Smooth muscle cell (in vitro differentiated cells): Measurements from ENCODE around the gene TAF1. TPM values are rescaled to one million over a fixed set of nuclear protein-coding genes. Genes with fewer than 3 reads are reported as not detected.

Source experiments
- DNase-seq: peaks from one replicate; lab custom pipeline; 2025; ENCODE audit not compliant: unreplicated experiment; lab: John Stamatoyannopoulos, UW
- H2AFZ ChIP-seq: fragments of 200-600 bp; sonication (generic); 2 replicates; pipeline ENCODE4 v1.6.0; 2016; ENCODE audit warnings: antibody characterized with exemption, low read depth, mild to moderate bottlenecking
- H3F3A ChIP-seq: fragments of 200-600 bp; sonication (generic); 2 replicates; pipeline ENCODE4 v1.6.0; 2017; ENCODE audit warnings: antibody characterized with exemption, low read depth
- H3K27ac ChIP-seq: fragments of 200-600 bp; sonication (generic); 2 replicates; pipeline ENCODE4 v1.5.1; 2016; ENCODE audit warnings: low read depth, mild to moderate bottlenecking
- H3K27me3 ChIP-seq: fragments of 200-600 bp; sonication (generic); 2 replicates; pipeline ENCODE4 v1.6.1; 2016; ENCODE audit warnings: low read depth, mild to moderate bottlenecking
- H3K36me3 ChIP-seq: fragments of 200-600 bp; sonication (generic); 2 replicates; pipeline ENCODE4 v1.5.1; 2016; ENCODE audit warnings: low read depth
- H3K4me1 ChIP-seq: fragments of 200-600 bp; sonication (generic); 2 replicates; pipeline ENCODE4 v1.5.1; 2016; ENCODE audit warnings: low read depth
- H3K4me2 ChIP-seq: fragments of 200-600 bp; sonication (generic); 2 replicates; pipeline ENCODE4 v1.6.0; 2016; ENCODE audit warnings: mild to moderate bottlenecking
- H3K4me3 ChIP-seq: fragments of 200-600 bp; sonication (generic); 2 replicates; pipeline ENCODE4 v1.5.1; 2016; ENCODE audit warnings: mild to moderate bottlenecking
- H3K79me2 ChIP-seq: fragments of 200-600 bp; sonication (generic); 2 replicates; pipeline ENCODE4 v1.6.0; 2016; ENCODE audit warnings: low read depth, mild to moderate bottlenecking
- H3K9ac ChIP-seq: fragments of 200-600 bp; sonication (generic); 2 replicates; pipeline ENCODE4 v1.6.0; 2016; ENCODE audit warnings: low read depth
- H3K9me3 ChIP-seq: fragments of 200-600 bp; sonication (generic); replicated peaks from 2 replicates; pipeline ENCODE4 v1.5.1; 2016; ENCODE audit warnings: low read depth
- H4K20me1 ChIP-seq: fragments of 200-600 bp; sonication (generic); 2 replicates; pipeline ENCODE4 v1.6.0; 2016; ENCODE audit warnings: low read depth
- CTCF ChIP-seq: fragments of 200-600 bp; sonication (generic); IDR thresholded peaks from 2 replicates; pipeline ENCODE4 v1.5.1; 2017; ENCODE audit warnings: borderline replicate concordance, mild to moderate bottlenecking, antibody characterized with exemption; ENCODE audit not compliant: insufficient read depth, poor library complexity, severe bottlenecking
- WGBS: methylation state at CpG from one replicate; pipeline ENCODE4 v1.1.7; 2016; ENCODE audit warnings: low lambda C conversion rate; 5-methylcytosine and 5-hydroxymethylcytosine counted together
- polyA plus RNA-seq: library from polyadenylated mRNA; unstranded; fragments of >200 nt; fragmentation: Nextera tagmentation; extraction: Ambion mirVana; gene quantifications from 2 replicates; pipeline ENCODE4 v1.2.1, GENCODE V29; 2016
- total RNA-seq: library from RNA; depleted of rRNA; stranded (reverse); fragments of >200 nt; gene quantifications from 2 replicates; pipeline ENCODE4 v1.2.3, GENCODE V29; 2014

TAF1 gene
- total and polyA plus RNA-seq, 2 experiments from 2014 or later: 2.7 to 14.0 TPM

- no peaks in the 10 kb centered on the region for H4K20me1 ChIP-seq
- H3K36me3 ChIP-seq: peaks cover 9% of the 10 kb centered on the region
- no peak overlapping the region for H3K4me2 ChIP-seq
- no peak overlapping the region for H2AFZ ChIP-seq
- no peaks in the 10 kb centered on the region for H3K79me2 ChIP-seq
- no peaks in the 10 kb centered on the region for H3K4me1 ChIP-seq
- H3K27me3 ChIP-seq: no peaks in the 10 kb centered on the region
- H3F3A ChIP-seq: no peaks in the 10 kb centered on the region
- no peak overlapping the region for H3K4me3 ChIP-seq
- no peaks in the 10 kb centered on the region for H3K9me3 ChIP-seq
- peak overlapping the region; percentile 5 for H3K27ac ChIP-seq
- DNase-seq: no peak
- no peak overlapping the region for H3K9ac ChIP-seq
- 57% methylated on average over 3 of the region's 3 CpGs for WGBS
- no peak for TF ChIP-seq CTCF
These were observed 88.1 kb downstream of the TAF1 start for GRCh38 chrX:71454222-71454621.

GRCh38 chrX:71458866-71459265 is 92.7 kb downstream of the TAF1 start:
- TF ChIP-seq CTCF: no peak
- Histone ChIP-seq H3F3A (no peaks in the 10 kb centered on the region), H3K4me2 (no peak overlapping the region), H3K79me2 (no peaks in the 10 kb centered on the region), H4K20me1 (no peaks in the 10 kb centered on the region), H3K36me3 (peaks cover 9% of the 10 kb centered on the region), H3K4me3 (no peak overlapping the region), H3K27me3 (no peaks in the 10 kb centered on the region), H3K9ac (no peak overlapping the region), H3K27ac (no peak overlapping the region), H3K9me3 (no peaks in the 10 kb centered on the region), H3K4me1 (no peaks in the 10 kb centered on the region), H2AFZ (no peak overlapping the region)
- WGBS: 90% methylated on average over 6 of the region's 6 CpGs
- DNase-seq: no peak

- no peak overlapping the region for H3K4me2 ChIP-seq
- no peaks in the 10 kb centered on the region for H3K36me3 ChIP-seq
- no peaks in the 10 kb centered on the region for H3F3A ChIP-seq
- H3K27me3 ChIP-seq: no peaks in the 10 kb centered on the region
- no peaks in the 10 kb centered on the region for H4K20me1 ChIP-seq
- no peak overlapping the region for H2AFZ ChIP-seq
- no peak overlapping the region for H3K9ac ChIP-seq
- no peak for TF ChIP-seq CTCF
- no peaks in the 10 kb centered on the region for H3K4me1 ChIP-seq
- DNase-seq: no peak
- no peak overlapping the region for H3K4me3 ChIP-seq
- H3K27ac ChIP-seq: no peak overlapping the region
- H3K79me2 ChIP-seq: no peaks in the 10 kb centered on the region
- H3K9me3 ChIP-seq: no peaks in the 10 kb centered on the region
These were observed 98.8 kb downstream of the TAF1 start for GRCh38 chrX:71464968-71465367.

GRCh38 chrX:71466979-71467523 is 100.9 kb downstream of the TAF1 start:
- no peak overlapping the region for H3K9ac ChIP-seq
- no peaks in the 10 kb centered on the region for H3K27me3 ChIP-seq
- TF ChIP-seq CTCF: no peak
- H3K36me3 ChIP-seq: no peaks in the 10 kb centered on the region
- H3K4me2 ChIP-seq: no peak overlapping the region
- H4K20me1 ChIP-seq: no peaks in the 10 kb centered on the region
- H3F3A ChIP-seq: no peaks in the 10 kb centered on the region
- no peak overlapping the region for H3K27ac ChIP-seq
- WGBS: 62% methylated on average over 5 of the region's 5 CpGs
- H3K79me2 ChIP-seq: no peaks in the 10 kb centered on the region
- no peak overlapping the region for H2AFZ ChIP-seq
- no peaks in the 10 kb centered on the region for H3K4me1 ChIP-seq
- H3K9me3 ChIP-seq: no peaks in the 10 kb centered on the region
- H3K4me3 ChIP-seq: no peak overlapping the region
- DNase-seq: no peak
